GM18502 (cell line): Measurements from ENCODE around the gene CFDP1.

Experiments used
- ATAC-seq: cut with Tn5 transposase; IDR thresholded peaks from one replicate; pipeline ENCODE4 v1.9.1; 2021; ENCODE audit warnings: mild to moderate bottlenecking; ENCODE audit not compliant: unreplicated experiment, poor library complexity

The CFDP1 gene

GRCh38 chr16:75326333-75326732, 107.0 kb downstream of the CFDP1 start:
- no peak for ATAC-seq

GRCh38 chr16:75323933-75324332, 109.4 kb downstream of the CFDP1 start:
- no peak for ATAC-seq

- ATAC-seq, result no peak
Observed at GRCh38 chr16:75323198-75323597, 110.1 kb downstream of the CFDP1 start.

GRCh38 chr16:75322740-75323139, 110.6 kb downstream of the CFDP1 start:
- ATAC-seq, result no peak

- ATAC-seq, result no peak
Observed at GRCh38 chr16:75320435-75320834, 112.9 kb downstream of the CFDP1 start.

GRCh38 chr16:75319513-75320411, 113.5 kb downstream of the CFDP1 start:
- ATAC-seq, result peak; percentile 92

- ATAC-seq, result no peak
Observed at GRCh38 chr16:75318737-75319136, 114.6 kb downstream of the CFDP1 start.

GRCh38 chr16:75317532-75317931, 115.8 kb downstream of the CFDP1 start:
- ATAC-seq, result no peak

GRCh38 chr16:75317101-75317522, 116.2 kb downstream of the CFDP1 start:
- ATAC-seq, result no peak

GRCh38 chr16:75315539-75316306, 117.6 kb downstream of the CFDP1 start:
- no peak for ATAC-seq

- no peak for ATAC-seq
Observed at GRCh38 chr16:75312875-75313274, 120.4 kb downstream of the CFDP1 start.

- no peak for ATAC-seq
Observed at GRCh38 chr16:75311383-75311938, 121.8 kb downstream of the CFDP1 start.

GRCh38 chr16:75310541-75310940, 122.8 kb downstream of the CFDP1 start:
- no peak for ATAC-seq

- no peak for ATAC-seq
Observed at GRCh38 chr16:75309899-75310430, 123.3 kb downstream of the CFDP1 start.

- ATAC-seq, result no peak
Observed at GRCh38 chr16:75309156-75309555, 124.1 kb downstream of the CFDP1 start.

GRCh38 chr16:75308011-75308410, 125.3 kb downstream of the CFDP1 start:
- ATAC-seq, result no peak

GRCh38 chr16:75307506-75307905, 125.8 kb downstream of the CFDP1 start:
- no peak for ATAC-seq

- ATAC-seq, result no peak
Observed at GRCh38 chr16:75306099-75306762, 127.1 kb downstream of the CFDP1 start.

- ATAC-seq, result peak; percentile 87
Observed at GRCh38 chr16:75305364-75306098, 127.8 kb downstream of the CFDP1 start.
